HFF-Myc (cell line): Measurements from ENCODE around the gene PID1.

ENCODE experiments used
- DNase-seq: peaks from one replicate; pipeline ENCODE4 v3.0.0-alpha.2; 2011; ENCODE audit warnings: low read depth; ENCODE audit errors: extremely low read depth
- H3K4me3 ChIP-seq: replicated peaks from 2 replicates; pipeline ENCODE4 v1.5.1; 2011; ENCODE audit warnings: low read depth, mild to moderate bottlenecking, control low read depth, low read length
- TF ChIP-seq, protein P1 (sequence below): IDR thresholded peaks from 2 replicates; pipeline ENCODE4 v1.5.1; 2012; ENCODE audit warnings: mild to moderate bottlenecking, low read depth, low read length, control low read depth; ENCODE audit errors: missing control alignments

PID1 gene

GRCh38 chr2:229126066-229126465 lies 145.0 kb downstream of the PID1 start:
- TF ChIP-seq, protein P1, sequence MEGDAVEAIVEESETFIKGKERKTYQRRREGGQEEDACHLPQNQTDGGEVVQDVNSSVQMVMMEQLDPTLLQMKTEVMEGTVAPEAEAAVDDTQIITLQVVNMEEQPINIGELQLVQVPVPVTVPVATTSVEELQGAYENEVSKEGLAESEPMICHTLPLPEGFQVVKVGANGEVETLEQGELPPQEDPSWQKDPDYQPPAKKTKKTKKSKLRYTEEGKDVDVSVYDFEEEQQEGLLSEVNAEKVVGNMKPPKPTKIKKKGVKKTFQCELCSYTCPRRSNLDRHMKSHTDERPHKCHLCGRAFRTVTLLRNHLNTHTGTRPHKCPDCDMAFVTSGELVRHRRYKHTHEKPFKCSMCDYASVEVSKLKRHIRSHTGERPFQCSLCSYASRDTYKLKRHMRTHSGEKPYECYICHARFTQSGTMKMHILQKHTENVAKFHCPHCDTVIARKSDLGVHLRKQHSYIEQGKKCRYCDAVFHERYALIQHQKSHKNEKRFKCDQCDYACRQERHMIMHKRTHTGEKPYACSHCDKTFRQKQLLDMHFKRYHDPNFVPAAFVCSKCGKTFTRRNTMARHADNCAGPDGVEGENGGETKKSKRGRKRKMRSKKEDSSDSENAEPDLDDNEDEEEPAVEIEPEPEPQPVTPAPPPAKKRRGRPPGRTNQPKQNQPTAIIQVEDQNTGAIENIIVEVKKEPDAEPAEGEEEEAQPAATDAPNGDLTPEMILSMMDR: no peak
- DNase-seq: no peak
- H3K4me3 ChIP-seq: no peak overlapping the region

DNA sequence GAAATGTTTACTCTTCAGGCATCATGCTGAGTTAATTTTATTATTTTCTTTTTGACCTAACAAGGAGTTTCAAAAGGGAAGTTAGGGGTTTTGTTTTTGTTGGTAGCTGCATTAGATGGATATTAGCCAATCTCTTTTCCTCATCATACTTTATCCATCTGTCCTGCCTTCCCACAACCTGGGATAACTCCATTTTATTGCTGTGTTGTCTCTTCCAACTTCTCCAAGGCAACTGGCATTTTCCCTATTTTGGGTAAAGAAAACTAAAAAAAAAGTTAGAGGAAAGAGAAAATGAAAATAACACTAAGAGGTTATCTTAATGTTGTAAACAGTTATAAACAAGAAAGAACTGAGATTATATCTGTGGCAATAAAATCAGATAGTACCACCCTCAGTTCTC lies 147.0 kb downstream of the PID1 start:
- no peak for DNase-seq
- no peak overlapping the region for H3K4me3 ChIP-seq
- TF ChIP-seq, protein P1: no peak

GRCh38 chr2:229118927-229119326 lies 152.2 kb downstream of the PID1 start:
- no peak overlapping the region for H3K4me3 ChIP-seq
- TF ChIP-seq, protein P1: no peak
- DNase-seq: no peak

DNA sequence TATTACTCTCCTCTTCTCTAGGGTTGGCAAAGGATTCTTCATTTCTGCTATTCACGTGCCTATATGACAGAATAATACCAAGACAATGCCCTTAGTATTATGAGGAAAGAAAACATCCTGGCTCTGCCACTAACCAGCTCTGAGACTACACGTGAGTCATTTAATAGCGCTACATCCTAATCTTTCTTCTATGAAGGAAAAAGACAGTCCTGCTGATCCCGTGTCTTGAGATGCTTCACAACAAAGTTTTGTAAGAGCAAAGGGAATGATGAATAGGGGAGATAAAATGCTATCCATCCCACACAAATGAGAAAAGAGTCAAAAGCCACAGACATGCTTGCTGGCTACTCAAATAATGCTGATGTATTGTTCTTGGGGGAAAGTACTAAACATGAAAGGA lies 152.8 kb downstream of the PID1 start:
- no peak overlapping the region for H3K4me3 ChIP-seq
- no peak for DNase-seq
- TF ChIP-seq, protein P1: no peak

DNA sequence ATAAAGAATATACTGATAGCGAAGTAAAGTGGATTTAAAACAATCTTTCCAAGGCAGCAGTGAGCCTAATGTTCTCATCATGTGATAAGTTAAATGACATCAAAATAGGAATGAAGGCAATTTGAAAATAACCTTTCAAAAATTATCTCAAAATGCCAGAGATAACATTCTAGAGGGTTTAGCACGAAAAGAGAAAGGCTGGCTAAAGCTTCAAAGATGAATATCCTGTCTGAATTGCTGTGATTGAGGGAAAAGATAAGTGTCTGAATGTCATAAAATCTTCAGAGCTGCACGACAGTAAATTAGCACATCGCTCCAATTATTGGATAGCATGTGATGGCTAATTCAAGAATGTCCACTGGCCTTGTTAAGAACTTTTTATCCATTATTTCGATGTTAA lies 159.3 kb downstream of the PID1 start:
- DNase-seq: no peak
- H3K4me3 ChIP-seq: no peak overlapping the region
- TF ChIP-seq, protein P1: no peak

DNA sequence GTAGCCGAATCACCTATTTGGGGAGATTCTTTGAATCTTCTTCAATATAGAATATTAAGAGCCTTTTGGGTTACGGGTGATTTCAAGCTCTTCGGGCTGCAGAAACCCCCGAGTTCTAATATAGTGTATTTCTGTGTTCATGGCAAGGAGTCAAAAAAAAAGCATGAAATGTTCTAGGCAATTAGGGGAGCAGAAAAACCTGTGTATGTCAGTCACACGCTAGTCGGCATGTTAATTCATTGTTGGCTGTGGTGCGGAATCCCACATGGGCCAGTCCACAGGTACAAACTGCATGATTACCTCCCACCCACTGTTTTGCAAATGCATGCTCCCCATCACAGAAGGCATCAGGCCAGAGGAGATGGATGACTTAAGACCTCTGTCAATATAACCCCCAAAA lies 161.9 kb downstream of the PID1 start:
- no peak overlapping the region for H3K4me3 ChIP-seq
- TF ChIP-seq, protein P1: no peak
- DNase-seq: no peak

DNA sequence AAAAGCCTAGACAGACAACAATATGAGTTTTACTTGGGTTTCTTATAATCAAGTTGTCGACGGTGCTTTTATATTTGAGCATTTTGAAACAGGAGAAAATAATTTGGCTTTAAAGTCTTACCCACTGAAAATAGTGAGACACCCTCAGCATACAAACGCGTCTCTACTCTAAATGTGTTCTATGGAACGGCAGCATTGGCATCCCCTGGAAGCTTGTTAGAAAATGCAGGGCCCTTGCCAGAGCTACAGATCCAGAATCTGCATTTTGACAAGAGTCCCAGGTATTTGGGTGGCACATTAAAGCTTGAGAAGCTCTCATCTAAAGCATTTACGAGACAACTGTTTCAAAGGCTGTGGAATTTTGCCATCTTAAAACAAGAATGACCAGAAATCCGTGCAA lies 163.5 kb downstream of the PID1 start:
- H3K4me3 ChIP-seq: no peak overlapping the region
- DNase-seq: no peak
- TF ChIP-seq, protein P1: no peak
